GM10248 (cell line): Measurements from ENCODE around the gene KIF17.
A peak's percentile ranks its signal among the peaks of the same experiment; 100 is the strongest.

Source experiments
- CTCF ChIA-PET: fragments of 300-600 bp; sonication (Branson Sonifier 250); formaldehyde crosslinking; extraction: SDS; loops from one replicate; lab custom pipeline; 2021; ENCODE audit warnings: antibody characterized with exemption; lab: Yijun Ruan, JAX
- POLR2A ChIA-PET: fragments of 350-650 bp; sonication (Branson Sonifier 250); formaldehyde crosslinking; extraction: SDS; loops from one replicate; lab custom pipeline; 2020; ENCODE audit warnings: antibody characterized with exemption; lab: Yijun Ruan, JAX
- DNase-seq: peaks from one replicate; pipeline ENCODE4 v3.0.0; 2012; ENCODE audit errors: extremely low spot score
- TF ChIP-seq, protein P1 (sequence below): IDR thresholded peaks from 2 replicates; pipeline ENCODE4 v1.5.1; 2012; ENCODE audit warnings: mild to moderate bottlenecking, low read depth; ENCODE audit errors: extremely low read depth, missing control alignments, control extremely low read depth

The KIF17 gene

DNA sequence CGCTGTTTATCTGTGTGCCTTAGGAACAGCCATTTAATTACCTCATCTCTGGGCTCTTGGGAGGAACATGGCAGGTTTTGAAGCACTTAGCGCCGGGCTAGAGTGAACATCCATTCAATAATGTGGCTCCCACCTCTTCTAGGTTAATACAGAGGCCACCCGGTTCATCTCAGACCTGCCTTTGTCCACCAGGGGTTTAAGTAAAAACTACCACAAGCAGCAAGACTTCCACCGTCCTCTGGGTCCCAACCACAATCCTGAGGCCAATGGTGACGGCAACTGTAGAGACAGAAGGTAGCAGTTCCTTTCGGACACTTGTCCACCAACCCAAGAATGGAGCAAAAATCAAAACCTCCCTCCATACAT lies 55.7 kb downstream of the KIF17 start:
- TF ChIP-seq, protein P1, sequence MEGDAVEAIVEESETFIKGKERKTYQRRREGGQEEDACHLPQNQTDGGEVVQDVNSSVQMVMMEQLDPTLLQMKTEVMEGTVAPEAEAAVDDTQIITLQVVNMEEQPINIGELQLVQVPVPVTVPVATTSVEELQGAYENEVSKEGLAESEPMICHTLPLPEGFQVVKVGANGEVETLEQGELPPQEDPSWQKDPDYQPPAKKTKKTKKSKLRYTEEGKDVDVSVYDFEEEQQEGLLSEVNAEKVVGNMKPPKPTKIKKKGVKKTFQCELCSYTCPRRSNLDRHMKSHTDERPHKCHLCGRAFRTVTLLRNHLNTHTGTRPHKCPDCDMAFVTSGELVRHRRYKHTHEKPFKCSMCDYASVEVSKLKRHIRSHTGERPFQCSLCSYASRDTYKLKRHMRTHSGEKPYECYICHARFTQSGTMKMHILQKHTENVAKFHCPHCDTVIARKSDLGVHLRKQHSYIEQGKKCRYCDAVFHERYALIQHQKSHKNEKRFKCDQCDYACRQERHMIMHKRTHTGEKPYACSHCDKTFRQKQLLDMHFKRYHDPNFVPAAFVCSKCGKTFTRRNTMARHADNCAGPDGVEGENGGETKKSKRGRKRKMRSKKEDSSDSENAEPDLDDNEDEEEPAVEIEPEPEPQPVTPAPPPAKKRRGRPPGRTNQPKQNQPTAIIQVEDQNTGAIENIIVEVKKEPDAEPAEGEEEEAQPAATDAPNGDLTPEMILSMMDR: no peak
- DNase-seq: no peak
- ChIA-PET POLR2A (interaction anchor here (0.9 to 1.2 kb wide), 2 partner anchors 12 to 125 kb away, joined by 4 to 10 read pairs; partner anchors contain the start of gene HP1BP3), CTCF (interaction anchor here (1.1 to 2.7 kb wide), 4 partner anchors 29 to 534 kb away, joined by 4 to 20 read pairs (median 5); partner anchors contain the start of gene PINK1)

DNA sequence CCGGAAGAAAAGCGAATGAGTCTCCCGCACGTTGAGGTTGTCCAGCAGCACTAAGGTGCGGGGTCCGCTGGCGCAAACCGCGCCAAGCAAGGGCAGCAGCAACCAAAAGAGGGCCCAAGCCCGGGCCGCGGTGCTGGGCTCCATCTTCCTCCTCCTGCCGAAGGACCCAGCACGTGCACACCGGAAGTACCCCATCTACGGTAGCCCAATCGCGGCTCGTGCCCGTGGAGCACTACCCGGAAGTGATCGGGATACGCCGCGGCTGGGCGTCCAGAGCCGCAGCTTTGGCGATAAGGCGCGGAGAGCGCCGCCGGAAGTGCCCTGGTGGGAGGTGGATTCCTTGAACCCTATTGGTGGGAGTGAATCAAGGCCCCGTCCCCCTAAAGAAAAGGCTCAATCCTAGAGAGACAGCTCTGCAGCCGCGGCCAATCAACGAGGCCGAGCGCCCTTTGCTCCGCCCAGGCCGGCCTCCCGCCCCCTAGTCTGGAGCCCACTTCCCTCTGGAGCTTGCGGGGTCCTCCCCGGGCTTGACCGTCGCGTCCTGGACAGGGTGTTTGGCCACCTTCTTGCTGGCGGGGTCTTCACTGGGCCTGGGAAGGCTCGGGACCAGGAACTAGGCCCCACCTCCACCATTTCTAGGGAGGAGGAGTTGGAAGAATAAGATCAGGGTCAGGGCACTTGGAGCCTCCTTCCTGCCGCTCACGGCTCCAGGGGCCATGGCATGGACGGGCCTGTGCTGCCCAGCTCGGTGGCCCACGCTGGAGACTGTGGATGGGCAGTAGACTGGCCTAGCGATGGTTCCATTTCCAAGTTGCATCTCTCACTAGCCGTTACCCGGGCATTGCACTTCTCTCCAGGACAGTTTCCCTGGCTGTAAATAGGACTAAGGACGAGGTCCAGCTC lies 56.3 kb downstream of the KIF17 start, which contains the start of gene DDOST:
TSS of gene DDOST (minus strand) at position 163 of the 903 bp plus-strand sequence. CDS start at position 144, 19 bp downstream.
- ChIA-PET POLR2A (interaction anchor here (0.9 to 1.2 kb wide), 2 partner anchors 11 to 125 kb away, joined by 4 to 10 read pairs; partner anchors contain the start of gene HP1BP3), CTCF (interaction anchor here (0.6 to 2.7 kb wide), 8 partner anchors 9 to 534 kb away, joined by 3 to 20 read pairs (median 4); partner anchors contain the start of gene PINK1)
- DNase-seq: peak; percentile 99
- TF ChIP-seq, protein P1: no peak

DNA sequence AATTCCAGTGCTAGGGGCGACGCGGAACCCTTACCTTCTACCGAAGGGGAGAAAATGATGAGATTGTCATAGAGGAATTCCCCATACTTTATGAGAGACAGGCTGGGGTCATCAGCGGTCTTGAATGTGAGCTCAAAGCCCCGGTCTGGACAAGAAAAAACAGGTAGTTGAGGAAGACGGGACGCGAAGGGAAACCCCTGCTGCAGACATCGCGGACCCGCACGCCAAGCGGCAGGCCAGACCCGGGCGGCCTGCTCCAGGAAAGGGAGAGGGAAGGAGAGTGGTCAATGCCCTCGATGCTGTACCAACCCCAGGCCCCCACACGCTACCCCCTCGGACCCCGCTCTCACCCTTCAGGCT lies 57.0 kb downstream of the KIF17 start:
- no peak for DNase-seq
- ChIA-PET CTCF (interaction anchor here (0.6 to 2.7 kb wide), 9 partner anchors 8 to 86 kb away, joined by 3 to 20 read pairs (median 3); partner anchors contain the start of gene PINK1), POLR2A (interaction anchor here (1.2 kb wide), 1 partner anchor 126 kb away, joined by 4 read pairs; the partner anchor contains the start of gene HP1BP3)
- TF ChIP-seq, protein P1: no peak

DNA sequence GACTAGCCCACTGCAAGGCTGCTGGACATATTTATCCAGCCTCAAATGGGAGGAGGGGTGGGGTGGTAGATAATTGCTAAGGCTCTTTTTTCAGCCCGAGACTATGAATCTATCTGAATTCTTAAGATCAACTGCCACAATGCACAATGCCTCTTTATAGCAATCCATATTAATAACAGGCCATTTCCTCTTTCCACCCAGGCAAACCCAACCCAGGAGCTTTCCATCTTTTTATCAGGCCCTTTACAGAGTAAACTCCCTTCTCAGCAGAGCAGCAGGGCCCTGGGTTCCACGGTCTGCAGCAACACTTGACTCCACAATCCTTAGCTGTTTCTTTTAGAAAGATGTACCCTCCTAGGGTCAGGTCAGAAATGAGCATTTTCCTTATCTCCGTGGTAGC lies 57.4 kb downstream of the KIF17 start:
- no peak for DNase-seq
- TF ChIP-seq, protein P1: no peak
- POLR2A ChIA-PET: no interaction called here
- CTCF ChIA-PET: interaction anchor here (1.0 to 2.7 kb wide), 7 partner anchors 7 to 85 kb away, joined by 3 to 20 read pairs (median 3); partner anchors contain the start of gene PINK1

DNA sequence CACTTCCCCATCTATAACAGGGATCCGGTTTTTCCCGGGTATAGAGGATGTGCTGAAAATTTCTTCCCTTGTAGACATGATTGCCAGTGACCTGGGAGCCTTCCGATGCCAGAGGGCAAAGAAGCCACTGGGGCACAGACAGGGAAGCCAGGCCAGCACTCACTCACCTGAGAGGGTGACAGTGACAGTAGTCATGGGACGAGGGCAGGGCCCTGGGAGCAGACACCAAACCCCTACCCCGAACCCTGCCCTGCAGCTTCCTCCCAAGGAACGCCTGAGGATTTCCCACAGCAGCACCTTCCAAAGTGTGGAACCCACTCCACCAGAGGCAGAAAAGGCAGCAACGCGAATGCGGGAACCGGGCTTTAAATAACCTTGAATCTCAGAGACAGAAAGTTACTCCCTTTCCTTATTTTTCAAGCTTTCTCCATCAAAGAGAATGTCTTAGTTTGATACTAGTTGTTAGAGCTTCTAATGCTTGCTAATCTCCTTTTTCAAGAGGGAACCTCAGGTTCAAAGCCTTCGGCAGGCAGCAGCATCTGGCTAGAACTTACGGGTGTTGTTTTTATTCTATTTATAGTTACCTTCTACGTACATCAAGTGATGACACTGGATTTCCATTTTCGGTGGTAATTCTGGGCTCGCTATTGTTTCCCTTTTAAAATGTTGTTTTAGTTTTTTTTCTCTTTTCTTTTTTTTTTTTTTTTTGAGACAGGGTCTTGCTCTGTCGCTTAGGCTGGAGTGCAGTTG lies 59.5 kb downstream of the KIF17 start:
- DNase-seq: no peak
- TF ChIP-seq, protein P1: no peak
- ChIA-PET CTCF (interaction anchor here (1.3 to 1.7 kb wide), 2 partner anchors 17 to 28 kb away, joined by 4 to 6 read pairs; no protein-coding TSS in a partner anchor), POLR2A (interaction anchor here (0.7 kb wide), 1 partner anchor 1793 kb away, joined by 3 read pairs; the partner anchor contains the start of gene ZBTB40)

DNA sequence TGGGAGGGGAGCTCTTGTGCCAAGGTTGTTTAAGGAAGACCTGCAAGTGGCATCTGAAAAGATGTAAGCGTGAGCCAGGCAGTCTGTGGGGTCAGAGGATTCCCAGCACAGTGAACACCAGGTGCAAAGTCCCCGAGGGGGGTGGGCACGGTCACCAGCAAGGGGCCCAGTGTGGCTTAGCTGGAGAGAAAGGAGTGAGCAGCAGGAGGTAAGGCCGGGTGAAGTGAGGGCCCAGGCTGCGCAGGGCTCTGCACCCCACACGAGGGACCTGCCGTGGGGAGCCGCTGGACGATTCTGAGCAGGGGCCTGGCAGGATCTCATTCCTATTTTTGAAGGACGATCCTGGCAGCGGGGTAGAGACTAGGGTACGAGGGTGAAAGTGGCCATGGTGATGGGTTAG lies 60.8 kb downstream of the KIF17 start:
- ChIA-PET CTCF (interaction anchor here (0.6 to 1.1 kb wide), 2 partner anchors 24 to 36 kb away, joined by 3 read pairs; partner anchors contain the start of gene PINK1), POLR2A (no interaction called here)
- TF ChIP-seq, protein P1: no peak
- DNase-seq: no peak
